ENCODE results near the gene LOXL4. TPM values are rescaled to one million over a fixed set of nuclear protein-coding genes. Genes with fewer than 3 reads are reported as not detected.
A peak's percentile ranks its signal among the peaks of the same experiment; 100 is the strongest.

LOXL4 gene
- total RNA-seq, 1 donor from 2014 or later: 1.8 TPM

DNA sequence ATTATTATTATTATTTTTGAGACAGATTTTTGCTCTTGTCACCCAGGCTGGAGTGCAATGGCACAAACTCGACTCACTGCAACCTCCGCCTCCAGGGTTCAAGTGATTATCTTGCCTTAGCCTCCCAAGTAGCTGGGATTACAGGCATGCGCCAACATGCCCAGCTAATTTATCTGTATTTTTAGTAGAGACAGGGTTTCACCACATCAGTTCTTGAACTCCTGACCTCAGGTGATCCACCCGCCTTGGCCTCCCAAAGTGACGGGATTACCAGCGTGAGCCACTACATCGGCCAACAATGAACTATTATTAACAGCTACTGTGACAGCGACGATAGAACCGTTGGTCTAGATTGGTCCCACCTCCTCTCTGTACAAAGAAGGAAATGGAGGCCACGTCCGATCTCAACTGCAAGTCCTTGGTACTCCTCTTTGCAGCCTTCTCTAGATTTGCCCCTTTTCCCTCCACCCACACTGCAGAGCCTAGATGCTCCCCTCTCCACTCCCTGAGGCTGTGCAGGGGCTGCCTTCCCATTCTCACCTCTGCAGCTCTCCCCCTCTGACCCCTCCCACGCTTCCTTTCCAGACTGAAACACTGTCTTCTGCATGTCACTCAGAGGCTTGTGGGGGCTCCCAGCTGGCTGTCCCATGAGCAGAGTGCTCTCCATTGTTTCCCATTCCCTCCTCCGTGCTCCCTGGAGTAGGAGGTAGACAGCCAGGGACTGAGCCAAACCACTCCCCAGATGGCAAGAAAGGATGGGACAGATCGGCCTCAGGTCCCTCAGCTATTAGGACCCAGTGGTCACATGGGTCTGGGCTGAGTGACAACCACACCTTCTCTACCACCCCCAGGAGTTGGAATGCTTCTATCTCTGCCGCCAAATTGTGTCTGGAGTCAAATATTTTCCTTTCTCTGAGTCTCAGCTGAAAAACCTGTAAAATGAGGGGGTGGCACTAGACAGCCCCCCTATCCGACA lies 2.3 kb downstream of the LOXL4 start:
- Mint-ChIP-seq H3K27me3 (ENCODE audit: unreplicated experiment) (peaks cover 9% of the 10 kb centered on the region), H3K4me3 (ENCODE audit: unreplicated experiment) (no peak overlapping the region), H3K4me1 (ENCODE audit: unreplicated experiment) (peaks cover 8% of the 10 kb centered on the region), H3K9me3 (ENCODE audit: unreplicated experiment) (no peaks in the 10 kb centered on the region), H3K36me3 (ENCODE audit: low read depth, unreplicated experiment) (peaks cover 6% of the 10 kb centered on the region), H3K27ac (ENCODE audit: unreplicated experiment) (no peak overlapping the region)
- DNase-seq (ENCODE audit: low spot score): no peak
- TF ChIP-seq, protein P1, sequence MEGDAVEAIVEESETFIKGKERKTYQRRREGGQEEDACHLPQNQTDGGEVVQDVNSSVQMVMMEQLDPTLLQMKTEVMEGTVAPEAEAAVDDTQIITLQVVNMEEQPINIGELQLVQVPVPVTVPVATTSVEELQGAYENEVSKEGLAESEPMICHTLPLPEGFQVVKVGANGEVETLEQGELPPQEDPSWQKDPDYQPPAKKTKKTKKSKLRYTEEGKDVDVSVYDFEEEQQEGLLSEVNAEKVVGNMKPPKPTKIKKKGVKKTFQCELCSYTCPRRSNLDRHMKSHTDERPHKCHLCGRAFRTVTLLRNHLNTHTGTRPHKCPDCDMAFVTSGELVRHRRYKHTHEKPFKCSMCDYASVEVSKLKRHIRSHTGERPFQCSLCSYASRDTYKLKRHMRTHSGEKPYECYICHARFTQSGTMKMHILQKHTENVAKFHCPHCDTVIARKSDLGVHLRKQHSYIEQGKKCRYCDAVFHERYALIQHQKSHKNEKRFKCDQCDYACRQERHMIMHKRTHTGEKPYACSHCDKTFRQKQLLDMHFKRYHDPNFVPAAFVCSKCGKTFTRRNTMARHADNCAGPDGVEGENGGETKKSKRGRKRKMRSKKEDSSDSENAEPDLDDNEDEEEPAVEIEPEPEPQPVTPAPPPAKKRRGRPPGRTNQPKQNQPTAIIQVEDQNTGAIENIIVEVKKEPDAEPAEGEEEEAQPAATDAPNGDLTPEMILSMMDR (IDR thresholded peaks at IDR 0.05; ENCODE audit: unreplicated experiment): no peak

DNA sequence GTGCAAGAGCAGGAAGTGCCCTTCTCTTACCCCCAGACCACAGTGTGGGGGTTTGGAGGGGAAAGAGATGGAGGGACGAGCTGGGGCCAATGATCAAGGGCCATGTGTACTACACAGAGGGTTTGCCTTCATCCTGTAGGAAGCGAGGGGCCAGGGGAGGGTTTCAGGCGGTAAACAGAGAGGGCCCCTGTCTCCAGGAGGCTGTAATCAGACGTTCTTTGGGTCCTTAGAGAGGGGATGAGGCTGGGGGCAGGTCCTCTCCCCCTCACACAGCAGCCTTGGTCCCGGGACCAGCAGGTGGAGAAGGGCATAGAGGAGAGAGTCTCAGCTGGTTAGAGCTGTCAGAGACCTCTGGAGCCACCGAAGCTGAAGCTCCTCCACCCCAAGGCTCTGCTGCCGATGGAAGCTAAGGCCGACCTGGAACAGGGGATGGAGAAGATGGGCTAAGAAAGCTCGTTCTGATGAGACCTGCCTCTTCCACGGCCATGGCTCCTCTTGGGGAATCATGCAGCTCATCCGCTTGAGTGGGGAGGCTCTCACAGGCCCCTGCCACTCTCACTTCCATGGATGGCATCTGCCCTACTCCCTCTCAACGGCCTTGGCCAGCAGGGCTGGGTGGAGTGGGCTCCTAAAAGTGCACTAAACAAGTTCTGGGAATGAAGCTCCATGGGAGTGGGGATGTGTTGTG lies 3.5 kb downstream of the LOXL4 start:
- Mint-ChIP-seq H3K9me3 (ENCODE audit: unreplicated experiment) (no peaks in the 10 kb centered on the region), H3K27ac (ENCODE audit: unreplicated experiment) (no peak overlapping the region), H3K4me1 (ENCODE audit: unreplicated experiment) (peaks cover 7% of the 10 kb centered on the region), H3K4me3 (ENCODE audit: unreplicated experiment) (no peak overlapping the region), H3K36me3 (ENCODE audit: low read depth, unreplicated experiment) (peaks cover 6% of the 10 kb centered on the region), H3K27me3 (ENCODE audit: unreplicated experiment) (peaks cover 9% of the 10 kb centered on the region)
- no peak for DNase-seq (ENCODE audit: low spot score)
- TF ChIP-seq, protein P1 (IDR thresholded peaks at IDR 0.05; ENCODE audit: unreplicated experiment): no peak

DNA sequence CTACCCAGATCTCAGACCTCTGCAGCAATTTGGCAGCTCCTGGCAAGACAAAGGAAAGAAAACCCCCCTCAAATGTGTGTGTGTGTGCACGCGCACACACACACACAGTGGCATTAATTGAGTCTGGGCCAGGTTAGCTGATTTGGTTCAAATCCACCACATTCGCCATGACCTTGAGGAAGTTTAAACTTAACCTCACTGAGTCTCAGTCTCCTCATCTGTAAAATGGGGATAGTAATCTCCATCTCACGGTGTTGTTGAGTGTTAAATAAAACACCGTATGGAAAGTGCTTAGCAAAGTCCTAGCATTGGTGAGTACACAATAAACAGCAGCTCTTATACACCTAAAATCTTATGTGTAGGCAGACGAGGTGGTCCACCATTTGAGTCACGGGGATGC lies 4.9 kb downstream of the LOXL4 start:
- Mint-ChIP-seq H3K27me3 (ENCODE audit: unreplicated experiment) (peaks cover 6% of the 10 kb centered on the region), H3K9me3 (ENCODE audit: unreplicated experiment) (no peaks in the 10 kb centered on the region), H3K4me3 (ENCODE audit: unreplicated experiment) (no peak overlapping the region), H3K4me1 (ENCODE audit: unreplicated experiment) (peaks cover 7% of the 10 kb centered on the region), H3K36me3 (ENCODE audit: low read depth, unreplicated experiment) (peaks cover 6% of the 10 kb centered on the region), H3K27ac (ENCODE audit: unreplicated experiment) (no peak overlapping the region)
- TF ChIP-seq, protein P1 (IDR thresholded peaks at IDR 0.05; ENCODE audit: unreplicated experiment): no peak
- DNase-seq (ENCODE audit: low spot score): no peak

DNA sequence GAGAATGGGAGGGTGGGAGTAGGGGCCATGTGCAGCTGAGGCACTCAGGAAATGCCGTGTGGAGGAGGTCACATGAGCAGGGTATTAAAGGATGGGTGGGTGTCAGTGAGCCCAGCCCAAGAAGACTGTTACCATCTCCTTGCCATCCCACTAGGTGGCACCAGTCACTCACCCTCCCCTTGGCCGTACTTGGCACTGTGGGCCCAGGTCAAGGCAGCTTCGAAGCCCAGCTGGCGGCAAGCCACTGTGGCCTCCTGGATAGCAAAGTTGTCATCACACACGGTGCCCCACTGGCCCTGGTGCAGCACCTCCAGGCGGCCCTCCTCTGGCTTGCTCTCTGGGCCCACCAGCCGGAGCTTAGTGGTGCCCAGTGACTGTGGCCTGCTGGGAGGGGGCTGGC lies 5.4 kb downstream of the LOXL4 start:
- H3K27ac Mint-ChIP-seq (ENCODE audit: unreplicated experiment): no peak overlapping the region
- H3K27me3 Mint-ChIP-seq (ENCODE audit: unreplicated experiment): peaks cover 6% of the 10 kb centered on the region
- no peak overlapping the region for H3K4me3 Mint-ChIP-seq (ENCODE audit: unreplicated experiment)
- TF ChIP-seq, protein P1 (IDR thresholded peaks at IDR 0.05; ENCODE audit: unreplicated experiment): peak; percentile 22
- H3K36me3 Mint-ChIP-seq (ENCODE audit: low read depth, unreplicated experiment): peaks cover 6% of the 10 kb centered on the region
- H3K9me3 Mint-ChIP-seq (ENCODE audit: unreplicated experiment): no peaks in the 10 kb centered on the region
- H3K4me1 Mint-ChIP-seq (ENCODE audit: unreplicated experiment): peaks cover 7% of the 10 kb centered on the region
- DNase-seq (ENCODE audit: low spot score): peak; percentile 38

Data from endothelial cell (in vitro differentiated cells).